ENCODE data around the gene PLXNA3. TPM values are rescaled to one million over a fixed set of nuclear protein-coding genes. Genes with fewer than 3 reads are reported as not detected.

The PLXNA3 gene
- total RNA-seq, 1 experiment from 2014 or later: 36.3 TPM

DNA sequence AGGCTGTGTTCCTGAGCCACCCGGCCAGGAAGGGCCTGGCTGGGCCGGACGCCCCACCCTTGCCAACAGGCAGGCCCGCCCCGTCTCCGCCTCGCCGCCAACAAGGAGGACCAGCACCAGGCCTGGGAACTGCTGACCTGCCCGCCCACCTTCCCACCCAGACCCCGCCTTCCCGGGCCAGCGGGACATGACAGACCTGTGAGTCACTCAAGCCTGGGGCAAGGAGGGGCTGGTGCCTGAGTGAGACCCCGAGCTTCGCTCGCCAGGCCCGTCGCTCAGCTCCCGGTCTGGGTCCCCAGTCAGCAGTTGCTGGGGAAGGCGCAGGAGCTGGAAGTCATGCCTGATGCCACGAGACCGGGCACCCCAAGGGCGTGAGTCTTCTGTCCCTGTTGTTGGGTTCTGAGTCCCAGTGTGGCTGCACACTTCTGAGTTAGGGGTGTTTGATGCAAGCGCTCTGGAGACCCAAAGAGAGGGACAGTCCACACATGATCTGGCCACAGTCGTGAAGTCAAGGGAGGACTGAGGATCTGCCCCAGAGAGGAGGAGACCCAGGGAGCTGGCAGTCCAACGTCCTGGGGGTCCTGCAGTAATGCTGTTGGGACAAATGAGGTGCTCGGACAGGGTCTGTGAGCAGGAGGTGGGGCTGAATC lies 48.7 kb upstream of the PLXNA3 start, which contains the start of gene DNASE1L1:
TSS of gene DNASE1L1 (minus strand) at position 33 of the 650 bp plus-strand sequence. CDS start 3,686 bp downstream, outside the sequence.
- Histone ChIP-seq H2AFZ (ENCODE audit: low read length) (no peak within 1 kb of the TSS), H2AK5ac (ENCODE audit: insufficient read length, low read length) (no peak within 1 kb of the TSS), H2BK15ac (ENCODE audit: low read depth, low read length) (no peak within 1 kb of the TSS), H3K4ac (ENCODE audit: low read depth, low read length) (no peak within 1 kb of the TSS), H3K23me2 (ENCODE audit: insufficient read length, low read depth, low read length, poor library complexity, severe bottlenecking) (peaks cover 4% of the 10 kb centered on the region), H2BK20ac (ENCODE audit: low read depth, low read length, poor library complexity, severe bottlenecking) (no peak within 1 kb of the TSS), H4K8ac (replicated peaks; ENCODE audit: insufficient read length, low read depth, low read length) (no peak within 1 kb of the TSS), H3K4me2 (ENCODE audit: insufficient read depth, insufficient read length, low read length) (peak within 1 kb of the TSS; percentile 20), H3K79me2 (ENCODE audit: insufficient read depth, low read length) (no peaks in the 10 kb centered on the region), H3K79me1 (ENCODE audit: insufficient read depth, low read depth, low read length, poor library complexity, severe bottlenecking) (no peaks in the 10 kb centered on the region), H3K9me3 (ENCODE audit: control insufficient read depth, low read depth, low read length) (peaks cover 15% of the 10 kb centered on the region), H4K5ac (ENCODE audit: insufficient read length, low read depth, low read length) (no peak within 1 kb of the TSS), H3K9ac (ENCODE audit: extremely low read depth, insufficient read length, low read length) (no peak within 1 kb of the TSS), H3K4me1 (ENCODE audit: insufficient read depth, low read length) (no peaks in the 10 kb centered on the region), H3K14ac (ENCODE audit: insufficient read depth, low read length) (no peak within 1 kb of the TSS; the same call in 1 of the 2 replicates), H2BK5ac (ENCODE audit: insufficient read length, low read length) (no peak within 1 kb of the TSS), H3K23ac (ENCODE audit: insufficient read length, low read depth, low read length) (no peak within 1 kb of the TSS), H4K91ac (ENCODE audit: insufficient read length, low read depth, low read length) (no peak within 1 kb of the TSS), H3K27me3 (ENCODE audit: insufficient read depth, low read length) (no peaks in the 10 kb centered on the region), H4K20me1 (ENCODE audit: control insufficient read depth, insufficient read depth, insufficient read length) (no peaks in the 10 kb centered on the region), H3T11ph (ENCODE audit: low read length) (no peak within 1 kb of the TSS), H3K56ac (ENCODE audit: insufficient read length, low read depth, low read length) (no peak within 1 kb of the TSS), H2BK12ac (ENCODE audit: insufficient read length, low read depth, low read length) (no peak within 1 kb of the TSS), H3K27ac (ENCODE audit: insufficient read length, low read depth, low read length) (no peak within 1 kb of the TSS), H3K18ac (ENCODE audit: insufficient read length, low read depth, low read length) (no peak within 1 kb of the TSS), H2BK120ac (ENCODE audit: low read depth, low read length, poor library complexity, severe bottlenecking) (no peak within 1 kb of the TSS)
- no peaks in the 10 kb centered on the region for H3K27me3 Mint-ChIP-seq (ENCODE audit: low read depth)
- H3K4me3 Mint-ChIP-seq: peak within 1 kb of the TSS; percentile 47 to 68
- no CpG with 5 or more reads among the region's 26 CpGs for WGBS (ENCODE audit: extremely low coverage, insufficient read length, low lambda C conversion rate)
- TF ChIP-seq, protein P1, sequence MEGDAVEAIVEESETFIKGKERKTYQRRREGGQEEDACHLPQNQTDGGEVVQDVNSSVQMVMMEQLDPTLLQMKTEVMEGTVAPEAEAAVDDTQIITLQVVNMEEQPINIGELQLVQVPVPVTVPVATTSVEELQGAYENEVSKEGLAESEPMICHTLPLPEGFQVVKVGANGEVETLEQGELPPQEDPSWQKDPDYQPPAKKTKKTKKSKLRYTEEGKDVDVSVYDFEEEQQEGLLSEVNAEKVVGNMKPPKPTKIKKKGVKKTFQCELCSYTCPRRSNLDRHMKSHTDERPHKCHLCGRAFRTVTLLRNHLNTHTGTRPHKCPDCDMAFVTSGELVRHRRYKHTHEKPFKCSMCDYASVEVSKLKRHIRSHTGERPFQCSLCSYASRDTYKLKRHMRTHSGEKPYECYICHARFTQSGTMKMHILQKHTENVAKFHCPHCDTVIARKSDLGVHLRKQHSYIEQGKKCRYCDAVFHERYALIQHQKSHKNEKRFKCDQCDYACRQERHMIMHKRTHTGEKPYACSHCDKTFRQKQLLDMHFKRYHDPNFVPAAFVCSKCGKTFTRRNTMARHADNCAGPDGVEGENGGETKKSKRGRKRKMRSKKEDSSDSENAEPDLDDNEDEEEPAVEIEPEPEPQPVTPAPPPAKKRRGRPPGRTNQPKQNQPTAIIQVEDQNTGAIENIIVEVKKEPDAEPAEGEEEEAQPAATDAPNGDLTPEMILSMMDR (conservative IDR thresholded peaks at IDR 0.05): no peak
- peak within 1 kb of the TSS in 2 of 3 experiments; percentile 57 to 69; a peak in 5 of 7 replicates for H3K27ac Mint-ChIP-seq
- peaks cover 12 to 25% (median 16%) of the 10 kb centered on the region in 3 experiments for H3K36me3 Mint-ChIP-seq (ENCODE audit: insufficient read depth in 1 of 3, low read depth in 3 of 3)
- H3K9me3 Mint-ChIP-seq: peaks cover 53 to 64% of the 10 kb centered on the region in 2 experiments
- H3K4me1 Mint-ChIP-seq: peaks cover 10 to 15% of the 10 kb centered on the region in 2 experiments
- DNase-seq: peak; percentile 97
